Panc1 (cell line): Measurements from ENCODE around the gene HES3. TPM values are rescaled to one million over a fixed set of nuclear protein-coding genes. Genes with fewer than 3 reads are reported as not detected.

Experiments used
- ATAC-seq: fragments of 200-7000 bp; cut with Tn5 transposase; 2 replicates; pipeline ENCODE4 v1.9.1; 2020; ENCODE audit warnings: mild to moderate bottlenecking, moderate library complexity
- BruUV-seq: library from RNA; stranded (reverse); fragments of 400-500 nt; replicated peaks from 2 replicates; lab custom pipeline; 2021; lab: Mats Ljungman, UMichigan
- CTCF ChIA-PET: fragments of 300-600 bp; sonication (Branson Sonifier 250); formaldehyde crosslinking; loops from one replicate; lab custom pipeline; 2022; ENCODE audit warnings: antibody characterized with exemption; lab: Charles Lee
- POLR2A ChIA-PET: fragments of 300-600 bp; sonication (Branson Sonifier 250); formaldehyde crosslinking; loops from one replicate; lab custom pipeline; 2022; ENCODE audit warnings: antibody characterized with exemption; lab: Charles Lee
- DNase-seq: peaks from one replicate; pipeline ENCODE4 v3.0.0-alpha.2; 2010; ENCODE audit warnings: low read depth, low spot score
- H3K27ac ChIP-seq: 2 replicates; pipeline ENCODE4 v1.5.1; 2011; ENCODE audit warnings: mild to moderate bottlenecking, low read length, inconsistent platforms
- H3K27me3 ChIP-seq: fragments of 200-500 bp; sonication (Bioruptor generic); 2 replicates; pipeline ENCODE4 v1.6.0; 2014; ENCODE audit warnings: low read length, inconsistent platforms; ENCODE audit not compliant: control insufficient read depth, insufficient read depth
- H3K36me3 ChIP-seq: fragments of 200-500 bp; sonication (Bioruptor generic); 2 replicates; pipeline ENCODE4 v1.5.1; 2014; ENCODE audit warnings: inconsistent platforms, mild to moderate bottlenecking, low read length, moderate library complexity; ENCODE audit not compliant: control insufficient read depth, insufficient read depth
- H3K4me1 ChIP-seq: 2 replicates; pipeline ENCODE4 v1.5.1; 2011; ENCODE audit warnings: inconsistent platforms, mild to moderate bottlenecking, low read length, moderate library complexity; ENCODE audit not compliant: control insufficient read depth, insufficient read depth
- H3K4me3 ChIP-seq, 2 experiments: 2 replicates each; pipeline ENCODE4 v1.5.1; 2011 to 2012; ENCODE audit warnings: low read depth in 2 of 2, low read length in 2 of 2, mild to moderate bottlenecking in 2 of 2, inconsistent platforms in 1 of 2, moderate library complexity in 1 of 2
- H3K9me3 ChIP-seq: fragments of 200-500 bp; sonication (Bioruptor generic); 2 replicates; pipeline ENCODE4 v1.5.1; 2014; ENCODE audit warnings: low read depth, mild to moderate bottlenecking, inconsistent platforms, low read length, moderate library complexity; ENCODE audit not compliant: control insufficient read depth, insufficient read depth
- CTCF ChIP-seq: fragments of 450-650 bp; IDR thresholded peaks from 2 replicates; pipeline ENCODE4 v1.5.1; 2017; ENCODE audit warnings: mild to moderate bottlenecking
- POLR2AphosphoS5 ChIP-seq: IDR thresholded peaks from 2 replicates; pipeline ENCODE4 v1.6.1; 2012; ENCODE audit warnings: mild to moderate bottlenecking, low read depth, low read length, moderate library complexity
- REST ChIP-seq, 2 experiments: IDR thresholded peaks; 2 replicates each; pipeline ENCODE4 v1.6.1; 2011 to 2012; ENCODE audit warnings: low read depth in 2 of 2, control low read depth in 1 of 2, low read length in 1 of 2, mild to moderate bottlenecking in 1 of 2, moderate library complexity in 1 of 2; ENCODE audit not compliant: insufficient read depth in 1 of 2
- SIN3A ChIP-seq: IDR thresholded peaks from 2 replicates; pipeline ENCODE4 v1.6.1; 2012; ENCODE audit warnings: low read depth, mild to moderate bottlenecking, low read length, moderate library complexity, borderline replicate concordance; ENCODE audit not compliant: insufficient read depth
- TCF7L2 ChIP-seq: IDR thresholded peaks from 2 replicates; pipeline ENCODE4 v1.6.1; 2011; ENCODE audit warnings: mild to moderate bottlenecking, low read depth, low read length, inconsistent platforms
- in situ Hi-C: cut with HindIII; loops from 2 replicates; pipeline ENCODE4 v1.10.0; 2016; ENCODE audit warnings: low sequenced_read_pairs, low pct_unique_long_range_greater_than_20kb
- intact Hi-C: fragments of 100-400 bp; cut with micrococcal nuclease; formaldehyde crosslinking; loops from one replicate; pipeline ENCODE4 v1.10.0; 2022; ENCODE audit not compliant: unreplicated experiment
- total RNA-seq: library from RNA; stranded (reverse); gene quantifications from one replicate; pipeline ENCODE4 v1.2.1, GENCODE V29; 2021; ENCODE audit not compliant: unreplicated experiment

Gene HES3
- total RNA-seq, 1 experiment from 2014 or later: not detected

DNA sequence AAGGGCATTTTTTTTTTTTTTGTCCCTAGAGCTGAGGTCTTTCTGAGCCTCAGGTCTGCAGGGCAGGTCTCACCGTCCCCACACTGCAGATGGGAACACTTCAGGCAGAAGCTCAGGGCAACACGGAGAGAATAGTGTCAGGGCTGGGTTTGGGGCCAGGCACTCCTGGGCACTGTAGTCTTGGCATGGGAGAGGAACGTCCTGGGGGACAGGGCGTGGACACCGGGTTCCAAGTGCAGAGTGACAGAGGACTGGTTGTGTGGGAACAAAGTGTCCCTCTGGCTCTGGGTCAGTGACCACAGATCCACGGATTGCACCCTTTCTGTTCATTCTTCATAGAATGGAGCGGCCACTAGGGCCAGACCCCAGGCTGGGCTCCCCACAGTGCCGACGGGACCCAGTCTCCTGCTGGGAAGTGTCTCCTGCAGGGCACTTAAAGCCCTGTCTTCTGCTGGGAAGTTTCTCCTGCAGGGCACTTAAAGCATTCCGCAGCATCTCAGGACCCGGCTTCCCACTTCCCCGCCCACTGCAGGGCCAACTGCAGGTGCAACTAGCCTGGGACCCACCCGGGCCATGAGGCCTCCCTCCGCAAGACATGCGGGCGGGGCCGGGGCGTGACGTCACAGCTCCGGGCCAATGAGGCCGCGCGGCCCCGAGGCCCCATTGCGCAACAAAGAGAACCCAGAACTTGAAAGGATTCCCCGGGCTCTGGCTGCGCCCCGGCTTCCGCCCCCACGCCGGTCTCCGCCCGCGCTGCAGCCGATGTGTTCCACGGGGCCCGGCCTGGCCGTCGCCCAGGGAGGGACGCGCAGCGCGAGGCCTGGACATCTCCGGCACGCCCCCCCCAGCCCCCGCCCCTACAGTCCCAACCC, 15.7 kb downstream of the HES3 start:
- in situ Hi-C loops: no loop called here
- ChIA-PET POLR2A (interaction anchor here (0.6 kb wide), 1 partner anchor 148 kb away, joined by 3 read pairs; no protein-coding TSS in a partner anchor), CTCF (interaction anchor here (0.7 to 0.9 kb wide), 2 partner anchors 84 to 94 kb away, joined by 3 to 6 read pairs; no protein-coding TSS in a partner anchor)
- Histone ChIP-seq H3K36me3 (no peaks in the 10 kb centered on the region), H3K27ac (no peak overlapping the region), H3K27me3 (no peaks in the 10 kb centered on the region), H3K4me1 (no peaks in the 10 kb centered on the region), H3K4me3 (peak overlapping the region; percentile 53 to 62), H3K9me3 (no peaks in the 10 kb centered on the region)
- DNase-seq (no peak), ATAC-seq (peak; percentile 64)
- peak; percentile 55; the same call in 1 of the 2 replicates for TF ChIP-seq TCF7L2
- TF ChIP-seq POLR2AphosphoS5: no peak
- BruUV-seq: no TSS peak
- intact Hi-C loops: no loop called here

GRCh38 chr1:6260433-6260934, 16.5 kb downstream of the HES3 start:
- no TSS peak for BruUV-seq

More at GRCh38 chr1:6260433-6260934, 16.5 kb downstream of the HES3 start:
- Histone ChIP-seq H3K4me3 (peak overlapping the region; percentile 53 to 62), H3K4me1 (no peaks in the 10 kb centered on the region), H3K27me3 (no peaks in the 10 kb centered on the region), H3K27ac (no peak overlapping the region), H3K9me3 (no peaks in the 10 kb centered on the region), H3K36me3 (no peaks in the 10 kb centered on the region)
- TF ChIP-seq TCF7L2: no peak
- no peak for TF ChIP-seq SIN3A
- no peak for TF ChIP-seq POLR2AphosphoS5
- no peak; the same call in 1 of the 2 replicates for TF ChIP-seq CTCF
- TF ChIP-seq REST (IDR thresholded peaks at IDR 0.05; ENCODE audit: insufficient read depth in 1 of 2, low read depth in 2 of 2, low read length in 1 of 2): no peak
- POLR2A ChIA-PET: no interaction called here
- in situ Hi-C loops: no loop called here
- DNase-seq (no peak), ATAC-seq (peak; percentile 55)
- CTCF ChIA-PET: no interaction called here
- intact Hi-C loops: no loop called here
